ENCODE results near the gene HDAC8. TPM values are rescaled to one million over a fixed set of nuclear protein-coding genes. Genes with fewer than 3 reads are reported as not detected.

The HDAC8 gene
- total RNA-seq, 2 experiments from 2014 or later, result 5.8 to 6.8 TPM

DNA sequence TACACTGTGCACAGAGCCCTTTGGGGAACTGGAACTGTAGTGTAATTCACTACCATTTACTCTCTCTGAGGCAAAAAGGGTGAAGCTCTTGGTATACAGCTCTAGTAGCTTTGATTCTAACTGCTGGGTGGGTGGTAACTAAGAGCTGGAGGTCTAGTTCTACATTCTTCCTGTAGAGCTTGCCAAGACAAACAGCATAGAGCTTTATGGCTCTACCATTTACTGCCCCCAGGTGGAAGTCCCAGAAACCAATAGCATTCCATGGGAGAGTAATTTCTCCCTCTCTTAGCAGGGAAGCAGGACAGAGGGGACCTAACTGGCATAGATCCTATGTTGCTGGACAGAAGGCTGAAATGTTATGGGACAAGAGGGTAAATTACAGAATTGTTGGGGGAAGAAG is 26.7 kb downstream of the HDAC8 start:
- no peak overlapping the region for H3K27ac Mint-ChIP-seq
- TF ChIP-seq, protein P1, sequence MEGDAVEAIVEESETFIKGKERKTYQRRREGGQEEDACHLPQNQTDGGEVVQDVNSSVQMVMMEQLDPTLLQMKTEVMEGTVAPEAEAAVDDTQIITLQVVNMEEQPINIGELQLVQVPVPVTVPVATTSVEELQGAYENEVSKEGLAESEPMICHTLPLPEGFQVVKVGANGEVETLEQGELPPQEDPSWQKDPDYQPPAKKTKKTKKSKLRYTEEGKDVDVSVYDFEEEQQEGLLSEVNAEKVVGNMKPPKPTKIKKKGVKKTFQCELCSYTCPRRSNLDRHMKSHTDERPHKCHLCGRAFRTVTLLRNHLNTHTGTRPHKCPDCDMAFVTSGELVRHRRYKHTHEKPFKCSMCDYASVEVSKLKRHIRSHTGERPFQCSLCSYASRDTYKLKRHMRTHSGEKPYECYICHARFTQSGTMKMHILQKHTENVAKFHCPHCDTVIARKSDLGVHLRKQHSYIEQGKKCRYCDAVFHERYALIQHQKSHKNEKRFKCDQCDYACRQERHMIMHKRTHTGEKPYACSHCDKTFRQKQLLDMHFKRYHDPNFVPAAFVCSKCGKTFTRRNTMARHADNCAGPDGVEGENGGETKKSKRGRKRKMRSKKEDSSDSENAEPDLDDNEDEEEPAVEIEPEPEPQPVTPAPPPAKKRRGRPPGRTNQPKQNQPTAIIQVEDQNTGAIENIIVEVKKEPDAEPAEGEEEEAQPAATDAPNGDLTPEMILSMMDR (IDR thresholded peaks at IDR 0.05), result no peak
- DNase-seq (no peak), ATAC-seq (ENCODE audit: poor library complexity) (no peak)
- intact Hi-C loops (cut with DNase I, micrococcal nuclease), result no loop called here
- no peaks in the 10 kb centered on the region for H3K9me3 ChIP-seq (ENCODE audit: control insufficient read depth in 1 of 2, insufficient read depth in 1 of 2, low read length in 2 of 2)
- no peak overlapping the region for H3K4me3 ChIP-seq (ENCODE audit: low read length)
- peaks cover 53% of the 10 kb centered on the region for H3K36me3 Mint-ChIP-seq (ENCODE audit: low read depth)
- no peaks in the 10 kb centered on the region for H3K4me1 Mint-ChIP-seq (ENCODE audit: low read depth)
- no peaks in the 10 kb centered on the region for H3K9me3 Mint-ChIP-seq
- CTCF ChIA-PET, result no interaction called here
- POLR2A ChIA-PET, result no interaction called here
- peaks cover 4% of the 10 kb centered on the region for H3K36me3 ChIP-seq (ENCODE audit: insufficient read depth, low read length)
- H3K4me3 Mint-ChIP-seq, result no peak overlapping the region
- no peak overlapping the region for H3K27ac ChIP-seq (ENCODE audit: low read depth in 1 of 2, low read length in 2 of 2)
- H3K4me1 ChIP-seq (ENCODE audit: insufficient read depth, low read length), result no peaks in the 10 kb centered on the region
- H3K27me3 ChIP-seq (ENCODE audit: control insufficient read depth in 1 of 2, insufficient read depth in 2 of 2, low read length in 2 of 2), result no peaks in the 10 kb centered on the region
- H3K27me3 Mint-ChIP-seq, result no peaks in the 10 kb centered on the region

DNA sequence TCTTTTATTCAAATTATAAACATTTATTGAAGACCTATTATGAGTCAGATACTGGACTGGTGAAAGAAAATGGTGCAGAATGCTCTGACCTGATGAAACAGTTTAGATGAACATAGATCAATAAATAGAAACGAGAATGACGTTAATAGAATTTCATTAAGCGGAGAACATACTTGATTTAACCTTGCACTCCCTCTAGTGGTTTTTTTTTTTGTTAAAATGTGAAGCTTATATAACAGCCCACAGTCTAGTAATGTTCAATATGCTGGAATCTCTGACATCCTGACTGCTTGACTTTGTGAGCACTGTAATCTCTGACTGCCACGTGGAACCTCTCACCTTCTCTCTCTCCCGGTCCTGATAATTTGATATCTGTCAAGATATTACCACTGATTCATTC is 32.3 kb downstream of the HDAC8 start:
- TF ChIP-seq, protein P1 (IDR thresholded peaks at IDR 0.05), result no peak
- ChIA-PET POLR2A (interaction anchor here (0.5 kb wide), 1 partner anchor 292 kb away, joined by 4 read pairs; no protein-coding TSS in a partner anchor), CTCF (interaction anchor here (0.7 to 1.3 kb wide), 2 partner anchors 277 to 295 kb away, joined by 3 to 6 read pairs; no protein-coding TSS in a partner anchor)
- Histone ChIP-seq H3K4me3 (ENCODE audit: low read length) (no peak overlapping the region), H3K27ac (ENCODE audit: low read depth in 1 of 2, low read length in 2 of 2) (no peak overlapping the region), H3K36me3 (ENCODE audit: insufficient read depth, low read length) (peaks cover 4% of the 10 kb centered on the region), H3K4me1 (ENCODE audit: insufficient read depth, low read length) (no peaks in the 10 kb centered on the region), H3K9me3 (ENCODE audit: control insufficient read depth in 1 of 2, insufficient read depth in 1 of 2, low read length in 2 of 2) (no peaks in the 10 kb centered on the region), H3K27me3 (ENCODE audit: control insufficient read depth in 1 of 2, insufficient read depth in 2 of 2, low read length in 2 of 2) (no peaks in the 10 kb centered on the region)
- intact Hi-C loops (cut with DNase I, micrococcal nuclease), result no loop called here
- Mint-ChIP-seq H3K4me3 (no peak overlapping the region), H3K4me1 (ENCODE audit: low read depth) (no peaks in the 10 kb centered on the region), H3K27me3 (no peaks in the 10 kb centered on the region), H3K9me3 (no peaks in the 10 kb centered on the region), H3K36me3 (ENCODE audit: low read depth) (peaks cover 31% of the 10 kb centered on the region), H3K27ac (no peak overlapping the region)
- ATAC-seq (ENCODE audit: poor library complexity) (no peak), DNase-seq (no peak)

DNA sequence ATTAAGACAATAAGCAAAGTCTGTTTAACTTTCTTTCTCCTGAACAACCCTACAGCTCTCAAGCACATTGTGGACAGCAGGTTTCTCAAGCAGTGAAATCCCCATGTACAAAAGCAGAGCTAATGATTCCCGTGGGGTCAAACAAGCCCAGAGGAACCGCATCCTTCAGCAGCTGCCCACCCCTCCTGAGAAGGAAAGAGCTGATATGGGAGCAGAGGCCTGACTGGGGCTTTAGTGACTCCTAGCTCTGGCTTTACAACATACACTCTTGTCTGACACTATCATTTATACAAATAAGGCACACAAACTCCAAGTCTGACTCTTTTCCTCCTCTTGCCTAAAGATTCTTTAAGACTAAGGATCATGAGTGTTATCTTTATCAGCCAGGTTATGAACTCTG is 32.8 kb downstream of the HDAC8 start:
- no peak overlapping the region for H3K27ac Mint-ChIP-seq
- H3K36me3 Mint-ChIP-seq (ENCODE audit: low read depth), result peaks cover 26% of the 10 kb centered on the region
- POLR2A ChIA-PET, result no interaction called here
- H3K9me3 Mint-ChIP-seq, result no peaks in the 10 kb centered on the region
- TF ChIP-seq, protein P1 (IDR thresholded peaks at IDR 0.05), result no peak
- Histone ChIP-seq H3K27me3 (ENCODE audit: control insufficient read depth in 1 of 2, insufficient read depth in 2 of 2, low read length in 2 of 2) (no peaks in the 10 kb centered on the region), H3K36me3 (ENCODE audit: insufficient read depth, low read length) (peaks cover 4% of the 10 kb centered on the region), H3K27ac (ENCODE audit: low read depth in 1 of 2, low read length in 2 of 2) (no peak overlapping the region), H3K4me1 (ENCODE audit: insufficient read depth, low read length) (no peaks in the 10 kb centered on the region), H3K4me3 (ENCODE audit: low read length) (no peak overlapping the region), H3K9me3 (ENCODE audit: control insufficient read depth in 1 of 2, insufficient read depth in 1 of 2, low read length in 2 of 2) (no peaks in the 10 kb centered on the region)
- H3K4me3 Mint-ChIP-seq, result no peak overlapping the region
- ATAC-seq (ENCODE audit: poor library complexity) (no peak), DNase-seq (no peak)
- CTCF ChIA-PET, result interaction anchor here (1.3 kb wide), 1 partner anchor 295 kb away, joined by 6 read pairs; no protein-coding TSS in a partner anchor
- intact Hi-C loops (cut with DNase I, micrococcal nuclease), result no loop called here
- H3K4me1 Mint-ChIP-seq (ENCODE audit: low read depth), result no peaks in the 10 kb centered on the region
- no peaks in the 10 kb centered on the region for H3K27me3 Mint-ChIP-seq

All from CD4-positive, alpha-beta T cell (primary cell).